NCI-H82 treated with DMSO at 0.1 percent for 48 hours (cell line): Measurements from ENCODE around the gene KCNJ13.

ENCODE experiments used
- DNase-seq: peaks from one replicate; lab custom pipeline; 2025; ENCODE audit not compliant: unreplicated experiment; lab: John Stamatoyannopoulos, UW

Gene KCNJ13

GRCh38 chr2:232776435-232776834 lies at the start of gene KCNJ13:
KCNJ13 (minus strand) TSS chr2:232776565; CDS start chr2:232771362, 5,203 bp downstream.
- no peak for DNase-seq

DNA sequence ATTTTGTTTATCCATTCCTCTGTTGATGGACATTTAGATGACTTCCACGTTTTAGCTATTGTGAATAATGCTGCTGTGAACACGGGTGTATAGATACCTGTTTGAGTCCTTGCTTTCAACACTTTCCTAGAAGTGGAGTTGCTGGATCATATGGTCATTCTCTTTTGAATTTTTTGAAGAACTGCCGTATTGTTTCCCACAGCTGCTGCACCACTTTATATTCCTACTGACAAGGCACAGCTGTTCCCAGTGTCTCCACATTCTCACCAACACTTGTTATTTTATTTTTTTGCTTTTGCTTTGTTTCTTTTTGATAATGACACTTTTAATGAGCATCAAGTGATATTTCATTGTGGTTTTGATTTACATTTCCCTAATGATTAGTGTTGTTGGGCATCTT lies 41.4 kb upstream of the KCNJ13 start:
- DNase-seq: no peak

- no peak for DNase-seq
Measured at GRCh38 chr2:232816657-232817056, 40.3 kb upstream of the KCNJ13 start.

DNA sequence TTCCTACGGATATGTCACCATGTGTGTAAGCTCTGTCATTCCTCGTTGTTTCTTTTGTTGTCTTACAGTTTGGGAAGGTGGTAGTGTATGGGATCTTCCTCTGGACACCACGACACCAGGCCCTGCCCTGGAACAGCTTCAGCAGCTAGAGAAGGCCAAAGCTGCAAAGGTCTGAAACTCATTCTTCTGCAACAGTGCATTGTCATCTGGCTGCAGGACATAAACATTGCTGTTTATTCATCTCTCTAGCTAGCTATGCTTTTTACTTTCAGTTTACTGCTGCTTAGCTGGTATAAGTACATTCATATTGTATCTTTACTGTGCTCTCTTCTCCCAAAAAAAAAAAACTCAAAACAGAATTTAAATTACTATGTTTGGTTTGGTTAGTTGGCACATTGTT lies 39.2 kb upstream of the KCNJ13 start:
- no peak for DNase-seq

DNA sequence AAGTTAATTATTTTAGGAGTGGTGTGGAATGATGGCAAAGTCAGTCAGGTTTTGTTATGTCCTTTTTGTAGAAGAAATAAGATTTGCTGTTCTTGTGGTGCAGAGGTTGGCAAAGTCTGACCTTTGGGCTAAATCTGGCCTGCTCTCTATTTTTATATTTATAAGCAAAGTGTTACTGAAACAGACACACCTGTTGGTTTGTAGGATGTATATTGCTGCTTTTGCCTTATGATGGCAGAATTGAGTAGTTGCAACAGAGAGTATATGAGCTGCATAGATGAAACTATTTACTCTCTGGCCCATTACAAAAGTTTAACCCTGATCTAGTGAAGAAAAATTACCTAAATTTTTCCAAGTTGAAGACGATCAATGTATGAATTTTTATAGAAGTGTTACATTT lies 34.1 kb upstream of the KCNJ13 start:
- no peak for DNase-seq

GRCh38 chr2:232809349-232810124 lies 33.2 kb upstream of the KCNJ13 start:
- DNase-seq: no peak

DNA sequence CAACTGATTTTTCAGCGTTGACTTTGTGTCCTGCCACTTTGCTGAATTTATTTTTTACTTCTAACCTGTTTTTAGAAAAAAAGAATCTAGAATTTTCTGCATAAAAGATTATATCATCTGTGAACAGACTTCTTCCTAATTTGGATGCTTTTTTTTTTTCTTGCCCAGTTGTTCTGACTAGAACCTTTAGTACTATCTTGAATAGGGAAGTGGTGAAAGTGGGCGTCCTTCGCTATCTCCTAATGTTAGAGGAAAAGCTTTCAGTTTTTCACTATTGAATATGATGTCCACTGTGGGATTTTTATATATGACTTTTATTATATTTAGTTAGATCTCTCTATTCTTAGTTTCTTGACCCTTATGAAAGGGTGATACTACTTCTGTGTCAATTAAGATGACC lies 25.7 kb upstream of the KCNJ13 start:
- no peak for DNase-seq

DNA sequence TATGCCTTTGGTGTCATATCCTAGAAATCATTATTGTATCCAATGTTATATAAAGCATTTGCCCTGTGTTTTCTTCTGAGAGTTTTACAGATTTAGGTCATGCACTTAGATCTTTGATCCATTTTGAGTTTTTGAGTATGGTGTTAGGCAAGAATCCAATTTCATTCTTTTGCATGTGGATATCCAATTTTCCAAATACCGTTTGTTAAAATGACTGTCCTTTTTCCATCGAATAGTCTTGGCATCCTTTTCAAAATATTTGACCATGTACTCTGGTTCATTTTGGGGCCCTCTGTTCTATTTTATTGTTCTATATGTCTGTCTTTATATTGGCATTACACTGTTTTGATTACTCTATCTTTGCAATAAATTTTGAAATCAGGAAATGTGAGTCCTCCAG lies 23.8 kb upstream of the KCNJ13 start:
- no peak for DNase-seq

- no peak for DNase-seq
Measured at GRCh38 chr2:232798187-232798586, 21.8 kb upstream of the KCNJ13 start.

DNA sequence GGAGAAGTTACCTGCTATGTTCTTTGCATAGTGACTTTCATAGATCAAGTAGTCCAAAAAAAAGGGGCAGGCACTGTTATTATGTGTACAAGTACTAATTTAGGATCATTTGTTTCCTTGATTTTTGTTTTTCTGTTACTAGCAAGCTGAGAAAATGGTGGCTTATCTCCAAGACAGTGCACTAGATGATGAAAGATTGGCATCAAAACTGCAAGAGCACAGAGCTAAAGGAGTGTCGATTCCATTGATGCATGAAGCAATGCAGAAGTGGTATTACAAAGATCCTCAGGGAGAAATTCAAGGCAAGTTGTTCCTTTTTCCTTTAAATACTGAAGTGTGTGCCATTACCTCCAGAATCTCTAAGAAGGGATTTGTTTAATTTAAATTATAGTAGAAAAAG lies 19.6 kb upstream of the KCNJ13 start:
- DNase-seq: no peak

GRCh38 chr2:232794981-232795380 lies 18.6 kb upstream of the KCNJ13 start:
- DNase-seq: no peak

DNA sequence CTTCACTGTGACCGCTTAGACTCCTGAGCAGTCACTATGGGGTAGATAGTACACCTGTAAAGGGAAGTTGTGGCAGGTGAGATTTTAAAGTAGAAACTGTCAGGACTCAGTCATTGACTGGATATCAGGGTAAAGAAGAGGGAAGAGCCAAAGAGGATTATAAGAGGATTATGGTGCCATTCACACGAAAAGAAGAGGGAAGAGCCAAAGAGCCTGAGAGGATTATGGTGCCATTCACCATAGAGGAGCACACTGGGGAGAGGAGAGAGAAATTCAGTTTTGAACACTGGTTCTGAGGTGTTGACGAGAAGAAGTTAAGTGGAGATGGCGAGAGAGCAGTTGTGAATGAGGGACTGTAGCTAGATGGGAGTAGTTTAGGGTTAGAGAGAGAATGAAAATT lies 16.9 kb upstream of the KCNJ13 start:
- DNase-seq: peak; percentile 86

DNA sequence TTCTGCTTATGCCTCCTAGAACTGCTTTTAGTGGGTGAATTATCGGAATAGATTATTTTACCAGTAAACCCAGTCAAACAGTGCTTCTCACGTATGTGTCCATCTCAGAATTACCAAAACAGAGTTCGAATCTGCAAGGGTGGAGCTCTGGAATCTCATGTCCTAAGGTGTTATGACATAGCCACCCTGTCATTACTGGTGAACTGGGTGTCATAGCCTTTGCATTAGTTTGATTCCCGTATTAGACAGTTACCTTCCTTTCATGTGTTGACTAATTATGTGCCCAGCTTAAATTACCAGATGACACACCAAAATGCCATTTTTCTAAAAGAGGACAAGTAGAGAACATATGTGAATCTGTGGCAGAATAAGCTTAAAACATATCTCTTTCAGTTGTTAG lies 15.2 kb upstream of the KCNJ13 start:
- no peak for DNase-seq

- no peak for DNase-seq
Measured at GRCh38 chr2:232789082-232789481, 12.7 kb upstream of the KCNJ13 start.

- DNase-seq: no peak
Measured at GRCh38 chr2:232787806-232788205, 11.4 kb upstream of the KCNJ13 start.

DNA sequence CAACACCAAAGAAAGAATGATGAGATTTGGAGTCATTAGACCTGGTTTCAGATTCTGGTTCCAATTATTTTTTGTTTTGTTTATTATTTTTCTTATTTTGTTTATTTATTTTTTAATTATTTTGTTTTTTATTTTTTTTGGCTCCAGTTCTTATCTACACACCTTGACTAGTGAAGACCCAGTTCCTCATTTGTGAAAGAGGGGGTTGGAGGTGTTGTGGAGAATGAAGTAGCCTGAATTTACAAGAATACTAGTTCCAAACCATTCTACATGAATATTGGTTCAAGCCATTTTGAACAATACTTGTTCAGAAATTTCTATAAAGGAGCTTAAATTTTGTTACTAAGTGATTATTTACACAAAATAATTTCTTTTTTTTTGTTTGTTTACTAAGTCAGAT lies 6.9 kb upstream of the KCNJ13 start:
- no peak for DNase-seq

DNA sequence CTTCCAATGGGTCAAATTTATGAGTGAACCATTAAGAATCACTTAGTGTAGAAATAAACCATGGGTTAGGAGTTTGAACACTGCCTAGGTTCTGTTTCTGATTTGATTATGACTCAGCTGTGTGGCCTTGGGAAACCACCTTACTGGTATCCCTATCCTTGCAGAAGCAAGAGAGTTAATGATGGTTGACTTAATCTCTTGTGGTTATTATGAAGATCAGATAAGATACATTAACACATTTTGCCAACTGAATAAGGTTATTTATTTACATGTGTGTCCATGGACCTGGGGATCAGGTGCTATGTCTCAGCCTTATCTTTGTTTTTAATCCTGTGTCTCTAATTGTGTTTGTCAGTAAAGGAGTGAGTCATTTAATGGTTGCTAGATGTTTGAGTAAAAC lies 5.4 kb upstream of the KCNJ13 start:
- DNase-seq: no peak

- DNase-seq: no peak
Measured at GRCh38 chr2:232779934-232780333, 3.6 kb upstream of the KCNJ13 start.

DNA sequence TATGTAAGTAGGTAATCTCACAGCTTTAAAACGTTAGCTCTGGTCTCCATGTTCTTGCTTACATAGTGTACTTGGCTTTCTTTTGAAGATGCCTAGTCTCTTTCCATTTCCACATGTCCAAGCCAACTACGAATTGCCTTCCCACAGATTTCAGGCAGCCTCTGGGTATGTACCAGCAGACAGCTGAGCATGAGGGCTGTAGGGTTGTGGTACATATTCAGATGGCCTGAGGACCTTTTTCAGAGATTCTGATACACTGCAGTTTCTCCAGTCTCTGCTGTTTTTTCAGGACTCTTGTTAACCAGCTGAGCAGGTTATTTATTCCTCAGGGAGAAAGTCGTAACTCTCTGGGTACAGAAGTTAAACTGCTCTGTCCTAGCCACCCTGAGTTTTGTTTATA lies 3.1 kb upstream of the KCNJ13 start:
- DNase-seq: no peak

GRCh38 chr2:232777276-232777675 lies 911 bp upstream of the KCNJ13 start:
- no peak for DNase-seq

DNA sequence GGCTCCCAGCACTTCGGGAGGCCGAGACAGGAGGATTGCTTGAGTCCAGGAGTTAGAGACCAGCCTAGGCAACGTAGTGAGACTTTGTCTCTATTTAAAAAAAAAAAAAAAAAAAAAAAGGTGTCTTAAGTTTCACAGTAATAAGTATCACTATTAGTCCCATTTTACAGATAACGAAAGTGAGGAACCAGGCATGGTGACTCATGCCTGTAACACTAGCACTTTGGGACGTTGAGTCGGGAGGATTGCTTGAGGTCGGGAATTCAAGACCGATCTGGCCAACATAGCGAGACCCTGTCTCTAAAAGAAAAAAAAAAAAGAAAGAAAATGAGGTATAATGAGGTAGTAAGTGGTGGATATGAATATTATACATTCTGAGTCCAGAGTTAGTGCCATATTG lies 2.5 kb downstream of the KCNJ13 start:
- no peak for DNase-seq

DNA sequence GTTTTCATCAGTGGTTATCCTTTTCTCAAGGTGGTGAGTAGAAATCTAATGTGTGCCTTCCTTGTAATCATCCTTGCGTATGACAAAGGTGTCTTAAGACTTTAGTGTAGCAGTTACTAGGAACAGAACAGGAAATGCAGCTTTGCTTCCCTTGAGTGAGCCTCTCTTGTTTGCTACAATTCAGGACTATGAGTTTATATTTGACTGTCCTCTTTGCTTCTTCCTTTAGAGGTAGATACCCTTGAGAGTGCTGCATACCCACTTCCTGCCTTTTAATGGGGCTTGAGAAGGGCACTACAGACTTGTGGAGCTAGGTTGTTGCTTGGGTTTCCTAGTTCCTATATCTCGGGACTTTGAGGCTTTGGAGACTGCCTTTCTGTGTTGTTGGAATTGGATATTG lies 3.8 kb downstream of the KCNJ13 start:
- no peak for DNase-seq

GRCh38 chr2:232771870-232772269 lies 4.5 kb downstream of the KCNJ13 start:
- DNase-seq: no peak
